Tibial artery (tissue), 4 donors: ENCODE data around the gene PCGF1.

Experiments used
- DNase-seq, 2 donors: peaks; one replicate each; pipeline ENCODE4 v3.0.0-alpha.2; 2019
- H3K27ac ChIP-seq, 2 donors: fragments of 200-600 bp; sonication (generic) in 1 of 2; 1 replicate in 1 of 2; 2 replicates in 1 of 2; pipeline ENCODE4 v1.5.1; 2018 to 2019; ENCODE audit warnings: mild to moderate bottlenecking in 1 of 2
- H3K27me3 ChIP-seq, 2 donors: fragments of 200-600 bp; sonication (generic) in 1 of 2; one replicate each; pipeline versions ENCODE4 v1.5.1 to v1.6.0; 2016 to 2019
- H3K36me3 ChIP-seq, 3 donors: fragments of 200-600 bp; sonication (generic) in 2 of 3; one replicate each; pipeline ENCODE4 v1.5.1; 2016 to 2019; ENCODE audit warnings: mild to moderate bottlenecking in 2 of 3
- H3K4me1 ChIP-seq, 4 donors: fragments of 200-600 bp; sonication (generic) in 2 of 4; 1 replicate in 3 of 4; 2 replicates in 1 of 4; pipeline ENCODE4 v1.5.1; 2016 to 2019
- H3K4me3 ChIP-seq, 2 donors: fragments of 200-600 bp; sonication (generic) in 1 of 2; 1 replicate in 1 of 2; 2 replicates in 1 of 2; pipeline ENCODE4 v1.5.1; 2018 to 2019; ENCODE audit warnings: mild to moderate bottlenecking in 2 of 2
- H3K9me3 ChIP-seq, 3 donors: fragments of 200-600 bp; sonication (generic) in 1 of 3; one replicate each; pipeline ENCODE4 v1.5.1; 2016 to 2019
- CTCF ChIP-seq, 2 experiments: fragments of 200-600 bp in 1 of 2; fragments of 450-650 bp in 1 of 2; IDR thresholded peaks; one replicate each; pipeline ENCODE4 v1.5.1; 2017 to 2019; ENCODE audit warnings: antibody characterized with exemption in 2 of 2, mild to moderate bottlenecking in 1 of 2, moderate library complexity in 1 of 2
- intact Hi-C: fragments of 100-400 bp; cut with DNase I; formaldehyde crosslinking; loops from one replicate; pipeline ENCODE4 v1.15.0; 2023; ENCODE audit warnings: low total_unique reads

Gene PCGF1

GRCh38 chr2:74530239-74531187 lies 23.0 kb upstream of the PCGF1 start:
- Histone ChIP-seq H3K27me3 (no peaks in the 10 kb centered on the region), H3K4me1 (peaks cover 0 to 28% (median 25%) of the 10 kb centered on the region in 4 donors), H3K27ac (peak overlapping the region; percentile 86), H3K4me3 (peak overlapping the region; percentile 78 to 98), H3K36me3 (peaks cover 21 to 52% (median 34%) of the 10 kb centered on the region in 3 donors), H3K9me3 (no peaks in the 10 kb centered on the region)
- intact Hi-C loops: no loop called here
- DNase-seq: peak in 1 of 2 donors; percentile 45
- TF ChIP-seq CTCF (IDR thresholded peaks at IDR 0.05): no peak

- intact Hi-C loops: loop anchor here (5.0 kb wide), 2 partner anchors 47 to 58 kb away; partner anchors contain the start of genes CCDC142 and TTC31
- Histone ChIP-seq H3K27me3 (no peaks in the 10 kb centered on the region), H3K4me1 (peaks cover 0 to 28% (median 25%) of the 10 kb centered on the region in 4 donors), H3K27ac (peak within 1 kb of the TSS; percentile 86), H3K36me3 (peaks cover 21 to 56% (median 34%) of the 10 kb centered on the region in 3 donors), H3K9me3 (no peaks in the 10 kb centered on the region), H3K4me3 (peak within 1 kb of the TSS; percentile 78 to 98)
- DNase-seq: peak; percentile 98 to 99
- peak in 1 of 2 experiments; percentile 26 for TF ChIP-seq CTCF (IDR thresholded peaks at IDR 0.05)
Observed at GRCh38 chr2:74529357-74530238, 22.1 kb upstream of the PCGF1 start, which contains the start of the genes AUP1 and HTRA2. Gene AUP1 (minus strand): TSS chr2:74529706. CDS start chr2:74529629, 77 bp downstream. Gene HTRA2 (plus strand): TSS chr2:74529933. CDS start chr2:74530007, 74 bp downstream.

GRCh38 chr2:74528600-74529356 lies 21.3 kb upstream of the PCGF1 start:
- Histone ChIP-seq H3K4me1 (peaks cover 0 to 28% (median 25%) of the 10 kb centered on the region in 4 donors), H3K27ac (peak overlapping the region; percentile 86), H3K4me3 (peak overlapping the region; percentile 78 to 98), H3K36me3 (peaks cover 21 to 50% (median 34%) of the 10 kb centered on the region in 3 donors), H3K27me3 (no peaks in the 10 kb centered on the region), H3K9me3 (no peaks in the 10 kb centered on the region)
- no peak for TF ChIP-seq CTCF (IDR thresholded peaks at IDR 0.05)
- no peak for DNase-seq
- intact Hi-C loops: loop anchor here (5.0 kb wide), 2 partner anchors 46 to 59 kb away; partner anchors contain the start of genes CCDC142 and TTC31

- Histone ChIP-seq H3K4me1 (peaks cover 0 to 28% (median 25%) of the 10 kb centered on the region in 4 donors), H3K4me3 (no peak overlapping the region), H3K36me3 (peaks cover 21 to 40% (median 25%) of the 10 kb centered on the region in 3 donors), H3K27me3 (no peaks in the 10 kb centered on the region), H3K9me3 (no peaks in the 10 kb centered on the region), H3K27ac (no peak overlapping the region)
- no peak for TF ChIP-seq CTCF (IDR thresholded peaks at IDR 0.05)
- DNase-seq: no peak
- intact Hi-C loops: loop anchor here (5.0 kb wide), 2 partner anchors 45 to 60 kb away; partner anchors contain the start of genes CCDC142 and TTC31
Observed at GRCh38 chr2:74527741-74528140, 20.2 kb upstream of the PCGF1 start.
